Measurements from ENCODE around the gene SIK2. TPM values are rescaled to one million over a fixed set of nuclear protein-coding genes. Genes with fewer than 3 reads are reported as not detected.

SIK2 gene
- total and polyA plus RNA-seq, 9 of the 15 experiments (the other 6 are each of a cell fraction or from before 2014, with no cell fraction given): 0.74 to 11.6 (median 3.8) TPM

- peak; percentile 48; the same call in 1 of the 2 replicates for TF ChIP-seq MGA (IDR thresholded peaks at IDR 0.05)
- TF ChIP-seq SMARCC2 (IDR thresholded peaks at IDR 0.05; ENCODE audit: low read depth): 0 out of 2 replicates have a peak, but pooled peaks have one; percentile 25
- peak; percentile 35; the same call in 1 of the 2 replicates for TF ChIP-seq ZNF592 (IDR thresholded peaks at IDR 0.05)
Observed at GRCh38 chr11:111766834-111767142, 164.5 kb downstream of the SIK2 start (continued).
